Body of pancreas (tissue), 4 donors: ENCODE results near the gene MGMT.

Source experiments
- CTCF ChIP-seq, 7 experiments: fragments of 450-650 bp in 4 of 7; fragments of 200-600 bp in 3 of 7; sonication (generic) in 3 of 7; IDR thresholded peaks; one replicate each; pipeline ENCODE4 v1.5.1; 2016 to 2019; ENCODE audit warnings: antibody characterized with exemption in 7 of 7
- POLR2A ChIP-seq, 3 donors: fragments of 450-650 bp; IDR thresholded peaks; one replicate each; pipeline ENCODE4 v1.6.1; 2016; ENCODE audit warnings: antibody characterized with exemption in 3 of 3, mild to moderate bottlenecking in 2 of 3

- TF ChIP-seq CTCF (IDR thresholded peaks at IDR 0.05) (no peak), POLR2A (IDR thresholded peaks at IDR 0.05) (no peak)
Measured at GRCh38 chr10:129447486-129447885, 19.6 kb upstream of the MGMT start.
